OCI-LY7 (cell line): ENCODE data around the gene MKS1. TPM values are rescaled to one million over a fixed set of nuclear protein-coding genes. Genes with fewer than 3 reads are reported as not detected.
A peak's percentile ranks its signal among the peaks of the same experiment; 100 is the strongest.

Experiments
- BruUV-seq: library from RNA; stranded (reverse); fragments of 400-500 nt; replicated peaks from 2 replicates; lab custom pipeline; 2021; lab: Mats Ljungman, UMichigan
- CTCF ChIA-PET: fragments of 300-600 bp; sonication (Branson Sonifier 250); formaldehyde crosslinking; loops from one replicate; lab custom pipeline; 2022; ENCODE audit warnings: antibody characterized with exemption; ENCODE audit not compliant: unreplicated experiment; lab: Charles Lee
- POLR2A ChIA-PET: fragments of 300-600 bp; sonication (Branson Sonifier 250); formaldehyde crosslinking; loops from one replicate; lab custom pipeline; 2022; ENCODE audit warnings: antibody characterized with exemption; lab: Charles Lee
- DNase-seq: peaks from one replicate; pipeline ENCODE4 v3.0.0-alpha.2; 2015; ENCODE audit warnings: low spot score
- H2AFZ ChIP-seq: fragments of 200-600 bp; sonication (generic), shearing (Covaris generic); 2 replicates; pipeline ENCODE4 v1.6.1; 2014; ENCODE audit warnings: mild to moderate bottlenecking, antibody characterized with exemption, low read length, moderate library complexity
- H3K27ac ChIP-seq: fragments of 200-600 bp; sonication (generic); 2 replicates; pipeline ENCODE4 v1.5.1; 2014; ENCODE audit warnings: mixed run types, low read depth, mild to moderate bottlenecking, moderate library complexity, low read length, inconsistent platforms; ENCODE audit not compliant: poor library complexity, severe bottlenecking
- H3K36me3 ChIP-seq: fragments of 200-600 bp; sonication (generic); 2 replicates; pipeline ENCODE4 v1.6.1; 2014; ENCODE audit warnings: mild to moderate bottlenecking, antibody characterized with exemption, low read length, moderate library complexity, mixed read lengths; ENCODE audit not compliant: insufficient read depth
- H3K4me1 ChIP-seq: fragments of 200-600 bp; sonication (generic); 2 replicates; pipeline ENCODE4 v1.5.1; 2014; ENCODE audit warnings: mild to moderate bottlenecking, low read length; ENCODE audit not compliant: insufficient read depth, poor library complexity, severe bottlenecking
- H3K4me2 ChIP-seq: fragments of 200-600 bp; sonication (generic); 2 replicates; pipeline ENCODE4 v1.6.1; 2014; ENCODE audit warnings: mild to moderate bottlenecking, low read length
- H3K4me3 ChIP-seq: fragments of 200-600 bp; sonication (generic); 2 replicates; pipeline ENCODE4 v1.5.1; 2014; ENCODE audit warnings: mild to moderate bottlenecking, low read depth, low read length; ENCODE audit not compliant: poor library complexity, severe bottlenecking
- H3K79me2 ChIP-seq: fragments of 200-600 bp; sonication (generic); 2 replicates; pipeline ENCODE4 v1.6.1; 2016; ENCODE audit warnings: low read depth, mild to moderate bottlenecking, low read length, moderate library complexity, mixed read lengths; ENCODE audit not compliant: insufficient read depth
- H3K9me2 ChIP-seq: fragments of 200-600 bp; sonication (generic); 2 replicates; pipeline ENCODE4 v1.6.1; 2016; ENCODE audit warnings: mild to moderate bottlenecking, low read length, mixed read lengths; ENCODE audit not compliant: insufficient read depth
- H3K9me3 ChIP-seq: fragments of 200-600 bp; sonication (generic); 2 replicates; pipeline ENCODE4 v1.6.1; 2014; ENCODE audit warnings: mild to moderate bottlenecking, mixed run types, low read length, mixed read lengths
- H4K20me1 ChIP-seq: fragments of 200-600 bp; sonication (generic); 2 replicates; pipeline ENCODE4 v1.6.1; 2014; ENCODE audit warnings: mild to moderate bottlenecking, antibody characterized with exemption, low read length, moderate library complexity, mixed read lengths; ENCODE audit not compliant: insufficient read depth
- CTCF ChIP-seq: fragments of 200-600 bp; sonication (generic); conservative IDR thresholded peaks from 2 replicates; pipeline ENCODE4 v1.5.1; 2014; ENCODE audit warnings: mild to moderate bottlenecking, antibody characterized with exemption, low read length, moderate library complexity, mixed read lengths
- EZH2phosphoT487 ChIP-seq: fragments of 200-600 bp; sonication (generic); IDR thresholded peaks from 2 replicates; pipeline ENCODE4 v1.6.1; 2018; ENCODE audit warnings: low read depth, borderline replicate concordance, mild to moderate bottlenecking, mixed run types, antibody characterized with exemption, low read length, moderate library complexity, mixed read lengths
- intact Hi-C: fragments of 100-400 bp; cut with micrococcal nuclease; formaldehyde crosslinking; loops from one replicate; pipeline ENCODE4 v1.10.0; 2022; ENCODE audit not compliant: unreplicated experiment
- total RNA-seq, 2 experiments: library from RNA; depleted of rRNA in 1 of 2; stranded (reverse); fragments of >200 nt in 1 of 2; shearing (Covaris generic) in 1 of 2; gene quantifications; 2 replicates each; pipeline ENCODE4 v1.2.3, GENCODE V29; 2014 to 2022

MKS1 gene
- total RNA-seq, 2 experiments from 2014 or later, result 0.69 to 26.9 TPM

- no peaks in the 10 kb centered on the region for H3K9me2 ChIP-seq
- no peak for DNase-seq
- no peaks in the 10 kb centered on the region for H4K20me1 ChIP-seq
- TF ChIP-seq CTCF (no peak), EZH2phosphoT487 (no peak)
- no peaks in the 10 kb centered on the region for H3K9me3 ChIP-seq
- BruUV-seq, result no TSS peak
- no peak overlapping the region for H2AFZ ChIP-seq
- intact Hi-C loops, result no loop called here
- H3K79me2 ChIP-seq, result no peaks in the 10 kb centered on the region
- POLR2A ChIA-PET, result no interaction called here
- no peak overlapping the region for H3K27ac ChIP-seq
- no peaks in the 10 kb centered on the region for H3K4me1 ChIP-seq
- H3K4me3 ChIP-seq, result no peak overlapping the region
- no peaks in the 10 kb centered on the region for H3K36me3 ChIP-seq
- CTCF ChIA-PET, result no interaction called here
- H3K4me2 ChIP-seq, result no peak overlapping the region
Measured at GRCh38 chr17:58204796-58205195, 14.3 kb downstream of the MKS1 start.

GRCh38 chr17:58202859-58203258 lies 16.2 kb downstream of the MKS1 start:
- H3K79me2 ChIP-seq, result no peaks in the 10 kb centered on the region
- H3K27ac ChIP-seq, result no peak overlapping the region
- DNase-seq, result no peak
- H3K9me3 ChIP-seq, result no peaks in the 10 kb centered on the region
- H3K36me3 ChIP-seq, result no peaks in the 10 kb centered on the region
- no peak overlapping the region for H2AFZ ChIP-seq
- intact Hi-C loops, result no loop called here
- no TSS peak for BruUV-seq
- no peak overlapping the region for H3K4me2 ChIP-seq
- H3K4me1 ChIP-seq, result no peaks in the 10 kb centered on the region
- H4K20me1 ChIP-seq, result no peaks in the 10 kb centered on the region
- ChIA-PET CTCF (no interaction called here), POLR2A (no interaction called here)
- TF ChIP-seq CTCF, result no peak
- TF ChIP-seq EZH2phosphoT487, result no peak
- no peak overlapping the region for H3K4me3 ChIP-seq
- H3K9me2 ChIP-seq, result no peaks in the 10 kb centered on the region

GRCh38 chr17:58200024-58200633 lies 18.9 kb downstream of the MKS1 start:
- CTCF ChIA-PET, result interaction anchor here (1.1 kb wide), 1 partner anchor 14 kb away, joined by 3 read pairs; no protein-coding TSS in a partner anchor
- H3K36me3 ChIP-seq, result no peaks in the 10 kb centered on the region
- intact Hi-C loops, result loop anchor here (1.0 kb wide), 1 partner anchor 247 kb away; no protein-coding TSS in a partner anchor
- DNase-seq, result peak; percentile 48
- H3K4me2 ChIP-seq, result no peak overlapping the region
- no peak for TF ChIP-seq EZH2phosphoT487
- peak; percentile 80 for TF ChIP-seq CTCF
- H2AFZ ChIP-seq, result no peak overlapping the region
- H3K79me2 ChIP-seq, result no peaks in the 10 kb centered on the region
- no peaks in the 10 kb centered on the region for H3K9me3 ChIP-seq
- BruUV-seq, result no TSS peak
- no peaks in the 10 kb centered on the region for H3K4me1 ChIP-seq
- POLR2A ChIA-PET, result interaction anchor here (1.0 kb wide), 1 partner anchor 239 kb away, joined by 3 read pairs; no protein-coding TSS in a partner anchor
- no peak overlapping the region for H3K4me3 ChIP-seq
- no peaks in the 10 kb centered on the region for H3K9me2 ChIP-seq
- no peaks in the 10 kb centered on the region for H4K20me1 ChIP-seq
- no peak overlapping the region for H3K27ac ChIP-seq
